ENCODE results near the gene U2SURP. TPM values are rescaled to one million over a fixed set of nuclear protein-coding genes. Genes with fewer than 3 reads are reported as not detected.
"Not testable (repeated sequence)": the region's sequence is repeated elsewhere in the genome, so short reads cannot be mapped to it uniquely, and the experiment has no call there.

Gene U2SURP
- polyA plus RNA-seq, 3 donors = 133 to 167 (median 160) TPM

DNA sequence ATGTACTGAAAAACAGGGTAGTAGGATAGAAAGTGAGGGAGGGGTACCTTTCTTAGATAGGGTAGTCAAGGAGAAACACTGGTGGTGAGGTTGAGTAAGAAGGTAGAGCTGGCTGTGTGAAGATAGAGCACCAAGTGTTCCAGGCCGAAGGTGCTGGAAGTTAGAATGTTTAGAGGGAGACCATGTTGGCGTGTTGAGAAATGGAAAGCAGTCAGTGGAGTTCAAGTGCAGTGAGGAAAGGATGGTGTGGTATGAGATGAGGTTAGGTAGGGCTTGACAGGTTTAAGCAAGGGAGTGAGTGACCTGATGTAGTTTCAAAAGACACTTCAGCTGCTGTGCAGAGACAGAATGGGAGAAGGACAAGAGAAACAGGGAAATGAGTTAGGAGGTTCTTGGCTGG is 64.0 kb downstream of the U2SURP start:
- no peak for DNase-seq

DNA sequence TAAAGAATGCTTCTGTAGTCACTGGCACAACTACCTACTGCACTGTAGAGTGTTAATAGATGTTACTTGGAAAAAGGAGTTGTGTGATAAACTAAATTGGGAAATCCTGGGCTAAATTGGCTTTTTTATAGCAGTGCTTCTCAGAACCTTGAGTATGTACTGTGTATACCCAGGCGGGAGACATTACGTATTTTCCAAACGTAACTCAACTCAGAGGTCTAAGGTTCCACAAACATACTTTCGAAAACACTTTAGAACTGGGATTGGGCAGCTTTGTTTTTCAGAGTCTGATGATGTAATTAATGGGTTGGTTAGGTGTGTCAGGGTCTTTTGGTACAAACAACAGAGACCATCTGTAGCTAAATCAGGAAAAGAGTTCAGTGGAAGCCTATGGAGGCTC is 64.7 kb downstream of the U2SURP start:
- no peak for DNase-seq

DNA sequence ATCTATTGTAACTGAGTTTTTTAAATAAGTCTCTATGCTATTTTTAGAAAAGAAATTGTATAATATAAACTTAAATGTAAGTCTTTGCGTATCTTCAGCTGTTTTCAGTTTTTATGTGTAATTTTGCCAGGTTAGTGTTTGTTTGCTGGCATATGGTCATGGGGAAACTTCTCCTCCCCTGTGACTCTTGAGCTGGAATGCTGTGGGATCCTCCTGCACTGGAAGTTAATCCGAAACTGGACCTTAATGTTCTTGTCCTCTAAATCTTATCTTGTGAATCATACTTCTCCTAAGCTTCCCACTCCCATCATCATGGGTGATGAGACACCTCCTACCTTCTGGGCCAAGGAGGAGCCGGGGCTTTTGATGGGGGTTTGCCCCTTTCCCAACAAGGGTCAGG is 65.8 kb downstream of the U2SURP start:
- DNase-seq = no peak

DNA sequence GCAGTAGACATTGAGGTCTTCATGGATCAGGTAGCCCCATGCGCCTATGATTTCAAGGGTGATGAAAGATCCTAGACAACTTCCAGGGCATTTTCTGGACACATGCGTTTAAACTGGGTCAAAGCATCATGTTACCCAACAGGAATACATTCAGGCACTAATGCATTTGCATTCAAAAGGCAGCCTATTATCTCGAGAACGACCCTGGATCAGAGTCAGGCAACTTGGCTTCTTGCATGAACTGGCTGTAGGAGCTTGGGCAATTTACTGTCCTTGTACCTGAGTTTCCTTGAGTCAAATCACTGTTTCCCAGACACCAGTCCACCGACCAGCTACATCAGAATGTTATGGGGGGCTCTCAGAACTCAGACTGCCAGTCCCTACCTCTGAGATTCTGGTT is 66.7 kb downstream of the U2SURP start:
- DNase-seq = no peak

DNA sequence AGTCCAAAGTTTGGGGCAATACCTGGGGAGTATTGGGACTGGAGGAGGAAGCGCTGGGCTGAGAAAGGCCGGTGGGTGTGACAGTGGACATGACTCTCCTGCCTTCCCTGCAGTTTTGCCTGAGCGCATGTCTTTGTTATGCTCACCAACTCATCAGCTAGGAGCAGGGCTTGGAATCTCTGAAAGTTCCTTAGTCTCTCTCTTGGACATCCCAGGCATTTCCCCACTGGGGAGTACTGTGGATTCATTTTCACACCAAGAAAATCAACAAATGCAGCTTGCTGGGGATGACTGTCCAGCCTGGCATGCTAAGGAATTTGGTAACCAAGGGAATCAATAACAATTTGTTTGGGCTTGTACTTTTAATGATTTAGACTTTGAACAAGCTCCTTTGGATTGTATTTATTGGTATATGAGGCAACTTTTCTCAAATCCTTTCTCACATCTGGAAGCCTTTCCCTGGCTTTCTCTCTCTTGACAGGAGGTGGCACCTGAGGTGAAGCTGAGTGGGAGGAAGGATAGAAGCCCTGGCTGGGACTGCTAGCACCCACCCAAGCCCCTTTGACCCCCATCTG is 69.7 kb downstream of the U2SURP start:
- DNase-seq = no peak

DNA sequence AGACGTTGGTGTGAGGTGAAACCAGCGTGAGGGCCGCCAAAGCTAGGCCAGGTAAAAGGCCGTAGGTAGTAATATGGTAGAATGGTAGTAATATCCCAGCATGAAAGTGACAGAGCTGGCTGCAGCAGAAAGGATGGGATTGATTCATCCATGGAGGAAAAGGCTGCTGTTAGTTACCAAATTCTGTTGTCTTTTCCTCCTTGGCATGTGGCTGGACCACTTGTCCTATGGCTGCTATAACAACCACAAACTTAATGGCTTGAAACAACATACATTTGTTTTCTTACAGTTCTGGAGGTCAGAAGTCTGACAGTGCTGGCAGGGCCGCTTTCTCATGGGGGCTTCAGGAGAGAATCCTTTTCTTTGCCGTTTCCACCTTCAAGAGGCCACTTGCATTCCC is 70.4 kb downstream of the U2SURP start:
- DNase-seq = no peak

DNA sequence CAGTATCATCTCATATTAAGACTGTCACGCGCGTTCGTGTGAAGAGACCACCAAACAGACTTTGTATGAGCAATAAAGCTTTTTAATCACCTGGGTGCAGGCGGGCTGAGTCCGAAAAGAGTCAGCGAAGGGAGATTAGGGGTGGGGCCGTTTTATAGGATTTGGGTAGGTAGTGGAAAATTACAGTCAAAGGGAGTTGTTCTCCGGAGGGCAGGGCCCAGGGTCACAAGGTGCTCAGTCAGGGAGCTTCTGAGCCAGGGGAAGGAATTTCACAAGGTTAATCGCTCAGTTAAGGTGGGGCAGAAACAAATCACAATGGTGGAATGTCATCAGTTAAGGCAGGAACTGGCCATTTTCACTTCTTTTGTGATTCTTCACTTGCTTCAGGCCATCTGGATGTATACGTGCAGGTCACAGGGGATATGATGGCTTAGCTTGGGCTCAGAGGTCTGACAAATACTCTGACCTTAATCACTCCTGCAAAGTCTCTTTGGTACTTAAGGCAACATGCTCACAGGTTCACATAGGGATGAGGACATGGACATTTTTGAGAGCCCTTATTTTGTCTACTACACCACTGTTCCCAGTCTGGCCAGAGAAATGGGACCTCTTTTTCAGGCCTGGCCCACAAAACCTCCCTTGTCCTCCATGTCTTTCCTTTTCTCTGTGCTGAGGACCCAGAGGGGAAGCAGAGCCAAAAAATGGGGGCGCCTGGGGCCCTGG is 71.1 kb downstream of the U2SURP start:
- DNase-seq = not testable (repeated sequence)

DNA sequence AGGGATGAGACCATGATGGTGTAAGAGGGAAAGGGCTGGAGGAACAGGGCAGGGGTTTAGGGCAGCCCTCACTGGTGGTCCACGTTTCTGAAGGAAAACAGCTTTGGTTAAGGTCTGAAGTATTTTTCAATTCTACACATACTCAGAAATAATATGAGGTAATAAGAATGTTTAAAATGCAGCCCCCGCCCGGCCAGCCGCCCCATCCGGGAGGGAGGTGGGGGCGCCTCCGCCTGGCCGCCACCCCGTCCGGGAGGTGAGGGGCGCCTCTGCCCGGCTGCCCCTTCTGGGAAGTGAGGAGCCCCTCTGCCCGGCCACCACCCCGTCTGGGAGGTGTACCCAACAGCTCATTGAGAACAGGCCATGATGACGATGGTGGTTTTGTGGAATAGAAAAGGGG is 72.2 kb downstream of the U2SURP start:
- DNase-seq = not testable (repeated sequence)

DNA sequence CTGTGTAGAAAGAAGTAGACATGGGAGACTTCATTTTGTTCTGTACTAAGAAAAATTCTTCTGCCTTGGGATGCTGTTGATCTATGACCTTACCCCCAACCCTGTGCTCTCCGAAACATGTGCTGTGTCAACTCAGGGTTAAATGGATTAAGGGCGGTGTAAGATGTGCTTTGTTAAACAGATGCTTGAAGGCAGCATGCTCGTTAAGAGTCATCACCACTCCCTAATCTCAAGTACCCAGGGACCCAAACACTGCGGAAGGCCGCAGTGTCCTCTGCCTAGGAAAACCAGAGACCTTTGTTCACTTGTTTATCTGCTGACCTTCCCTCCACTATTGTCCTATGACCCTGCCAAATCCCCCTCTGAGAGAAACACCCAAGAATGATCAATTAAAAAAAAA is 72.6 kb downstream of the U2SURP start:
- DNase-seq = not testable (repeated sequence)

DNA sequence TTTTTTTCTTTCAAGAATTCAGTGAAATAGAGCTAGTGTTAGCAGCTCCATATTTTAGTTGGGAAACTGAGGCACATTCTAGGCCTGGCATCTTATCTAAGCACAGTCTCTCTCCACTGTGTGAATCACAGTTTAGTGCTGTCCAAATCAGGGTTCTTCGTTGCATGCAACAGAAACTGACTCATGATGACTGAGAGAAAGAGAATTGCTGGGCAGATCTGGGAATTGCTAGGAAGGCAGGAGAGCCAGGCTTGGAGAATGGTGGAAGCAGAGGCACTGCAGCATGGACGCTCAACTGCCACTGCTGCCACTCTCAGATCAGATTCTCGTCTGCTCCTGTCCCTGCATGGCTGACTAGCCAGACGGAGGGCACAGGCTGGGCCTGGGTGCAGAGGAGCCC is 77.5 kb downstream of the U2SURP start:
- DNase-seq = no peak

DNA sequence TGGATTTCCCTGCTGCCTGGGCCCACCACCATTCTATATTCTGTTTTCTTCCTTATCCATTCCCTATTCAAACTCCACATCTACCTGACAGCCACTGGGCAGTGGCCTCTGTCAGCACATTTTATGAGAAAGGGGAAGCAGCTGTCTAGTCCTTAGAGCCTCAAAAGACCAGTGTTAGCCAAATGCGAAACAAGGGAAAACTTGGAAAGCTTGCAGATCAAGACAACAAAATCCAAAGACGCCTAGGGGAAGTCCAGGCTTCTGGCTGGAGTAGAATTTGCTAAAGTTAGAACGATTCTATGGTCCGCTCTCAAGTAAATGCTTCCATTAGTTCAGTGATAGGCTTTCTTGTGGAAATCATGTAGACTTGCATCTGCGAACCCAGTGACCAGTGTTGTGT is 78.8 kb downstream of the U2SURP start:
- no peak for DNase-seq

DNA sequence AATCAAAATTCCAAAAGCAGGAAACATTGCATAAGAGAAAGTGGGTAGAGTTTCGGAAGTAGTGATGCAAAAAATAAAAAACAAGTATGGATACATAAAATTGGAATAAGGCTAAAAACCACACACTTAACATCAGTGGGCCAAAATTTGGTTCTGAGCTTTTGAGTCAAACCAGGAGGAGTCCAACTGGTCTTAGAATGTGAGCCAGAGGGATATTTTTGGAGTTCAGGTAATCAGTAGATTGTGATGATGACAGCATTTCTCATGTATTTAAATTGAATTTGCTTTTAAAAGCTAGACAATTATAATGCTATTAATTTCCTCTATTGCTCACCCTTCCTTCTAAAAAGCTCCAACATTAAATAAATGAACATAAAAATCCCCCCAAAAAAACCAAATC is 80.0 kb downstream of the U2SURP start:
- no peak for DNase-seq

DNA sequence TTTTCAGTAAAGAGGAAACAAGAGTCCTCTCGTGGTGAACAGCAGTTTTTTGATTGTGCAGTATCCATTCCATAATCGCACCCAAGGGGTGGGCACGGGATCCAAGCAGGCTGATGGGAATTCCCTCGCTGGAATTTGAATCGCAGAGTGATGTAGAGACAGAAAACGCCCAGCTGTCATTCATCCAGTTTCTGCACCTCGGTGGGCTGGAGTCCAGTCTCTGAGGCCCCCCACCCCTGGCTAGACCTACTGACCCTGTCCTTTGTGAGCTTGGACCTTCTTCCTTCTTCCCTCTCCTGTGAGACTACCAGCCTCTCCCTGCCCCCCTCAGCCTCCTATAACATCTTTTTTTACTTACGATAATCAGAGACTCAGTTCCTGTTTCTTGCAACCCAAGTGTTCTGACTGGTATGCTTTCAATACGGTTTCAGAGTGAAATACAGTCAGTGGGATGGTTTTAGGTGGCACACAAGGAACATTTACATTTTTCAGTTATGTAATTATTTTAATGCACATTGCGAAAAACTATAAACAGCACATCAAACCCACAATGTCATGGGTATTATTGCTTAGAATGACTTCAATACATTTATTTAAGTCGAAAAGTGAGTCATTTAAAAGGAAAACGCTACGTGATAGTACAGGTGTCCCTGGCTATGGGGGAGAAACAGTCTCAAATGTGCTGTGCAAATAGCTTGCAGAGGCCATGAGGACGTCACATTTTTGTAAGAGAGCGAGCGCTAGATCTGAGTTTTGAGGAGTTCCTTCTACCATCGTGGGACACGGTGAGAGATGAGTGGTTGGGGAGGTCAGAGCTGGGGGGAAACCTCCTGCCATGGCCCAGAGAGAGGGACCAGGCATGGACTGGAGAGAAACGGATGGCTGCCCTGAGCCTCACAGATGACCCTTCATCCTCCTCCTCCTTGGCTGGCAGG is 80.7 kb downstream of the U2SURP start:
- no peak for DNase-seq

DNA sequence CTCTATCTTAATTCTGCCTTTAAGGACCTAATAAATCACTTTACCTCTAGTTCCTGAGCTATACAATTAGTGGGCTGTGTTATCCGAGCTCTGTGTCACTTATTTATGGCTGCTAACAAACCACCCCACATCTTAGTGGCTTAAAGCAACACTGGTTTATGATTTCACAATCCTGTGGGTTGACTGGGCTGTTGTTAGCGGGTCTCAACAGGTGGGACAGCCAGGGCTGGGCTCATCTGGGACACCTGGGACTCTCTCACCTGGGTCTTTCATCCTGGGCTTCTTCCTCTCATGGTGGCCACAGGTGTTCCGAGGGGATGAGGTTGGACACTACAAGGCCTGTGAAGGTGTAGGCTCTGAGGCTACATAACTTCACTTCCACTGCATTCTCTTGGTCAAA is 82.4 kb downstream of the U2SURP start:
- no peak for DNase-seq

DNA sequence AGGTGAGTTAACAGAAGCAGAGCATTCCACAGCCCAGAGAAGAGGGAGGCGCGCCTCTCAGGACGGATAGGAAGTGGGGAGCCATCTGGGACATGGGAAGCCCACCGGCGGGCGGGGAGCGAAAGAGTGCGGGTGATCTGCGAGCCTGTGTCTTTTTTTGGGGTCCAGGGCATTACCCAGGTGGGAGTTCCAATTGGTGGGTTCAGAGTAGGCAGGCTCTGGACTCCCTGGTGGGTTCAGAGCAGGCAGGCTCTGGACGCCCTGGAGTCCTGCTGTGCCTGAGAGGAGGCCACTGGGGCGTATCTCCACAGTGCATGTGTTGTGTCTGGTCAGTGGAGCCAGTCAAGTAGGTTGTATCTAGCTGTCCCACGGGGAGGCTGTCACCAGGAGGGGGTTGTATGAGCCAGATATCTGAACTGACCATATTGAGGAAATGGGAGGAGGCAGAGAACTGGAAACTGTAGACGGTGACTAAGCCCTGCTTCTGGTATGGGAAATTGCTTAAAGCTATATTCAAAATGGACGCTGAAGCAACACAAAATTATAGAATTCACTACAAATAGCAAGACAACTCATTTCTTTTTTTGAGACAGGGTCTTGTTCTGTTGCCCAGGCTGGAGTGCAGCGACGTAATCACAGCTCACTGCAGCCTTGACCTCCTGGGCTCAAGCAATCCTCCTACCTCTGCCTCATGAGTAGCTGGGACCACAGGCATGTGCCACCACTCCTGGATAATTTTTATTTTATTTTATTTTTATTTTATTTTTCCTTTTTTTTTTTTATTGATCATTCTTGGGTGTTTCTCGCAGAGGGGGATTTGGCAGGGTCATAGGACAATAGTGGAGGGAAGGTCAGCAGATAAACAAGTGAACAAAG is 83.7 kb downstream of the U2SURP start:
- DNase-seq = no peak

DNA sequence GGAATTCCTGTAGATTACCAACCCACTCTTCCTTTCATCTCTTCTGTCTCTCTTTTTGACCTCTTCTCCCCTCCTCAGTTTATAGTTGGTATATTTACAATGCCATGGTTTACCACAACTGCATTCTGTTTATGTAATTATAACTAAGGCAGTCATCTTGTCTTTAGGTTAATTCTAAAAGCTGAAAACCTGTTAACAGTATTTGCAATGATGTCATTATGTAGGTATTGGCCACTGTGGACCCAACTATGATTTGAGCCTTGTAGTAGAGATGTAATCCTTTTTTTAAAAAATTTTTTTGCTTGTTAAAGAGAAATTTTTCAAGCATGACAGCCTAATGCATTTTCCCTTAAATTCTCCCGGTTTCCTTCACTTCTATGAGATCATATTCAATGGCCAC is 87.5 kb downstream of the U2SURP start:
- no peak for DNase-seq

DNA sequence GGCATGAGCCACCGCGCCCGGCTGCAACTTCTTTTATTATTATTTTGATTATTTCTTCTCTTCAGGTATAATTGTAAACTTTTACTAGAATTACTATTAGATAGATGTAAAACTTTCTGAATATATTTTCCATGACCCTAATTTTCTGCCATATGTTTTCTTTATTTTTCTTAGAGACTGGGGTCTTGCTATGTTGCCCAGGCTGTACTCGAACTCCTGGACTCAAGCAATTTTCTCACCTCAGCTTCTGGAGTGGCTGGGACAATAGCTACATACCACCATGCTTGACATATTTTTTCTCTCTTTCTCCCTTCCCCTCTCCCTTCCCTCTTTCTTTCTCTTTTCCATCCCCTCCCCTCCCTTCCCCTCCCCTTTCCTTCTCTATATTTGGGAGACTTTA is 88.6 kb downstream of the U2SURP start:
- DNase-seq = no peak

DNA sequence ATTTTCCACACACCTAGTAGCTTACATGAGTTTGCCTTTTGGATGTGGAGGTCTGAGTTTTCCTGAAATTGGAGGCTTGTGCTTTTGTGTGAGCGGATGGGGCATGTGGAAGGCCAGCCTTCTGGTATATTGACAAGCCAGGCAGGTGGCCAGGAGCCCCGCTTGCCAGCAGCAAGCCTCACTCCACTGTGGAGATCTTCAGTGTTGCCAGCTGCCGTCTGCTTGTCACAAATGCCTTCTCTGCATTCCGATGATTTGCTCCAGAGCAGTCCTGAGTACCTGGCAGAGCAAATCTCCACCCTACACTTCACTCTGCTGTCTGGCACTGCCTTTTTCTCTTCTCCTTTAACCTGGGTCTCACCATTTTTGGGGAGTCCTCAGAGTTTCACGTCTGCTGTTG is 89.1 kb downstream of the U2SURP start:
- DNase-seq = no peak

DNA sequence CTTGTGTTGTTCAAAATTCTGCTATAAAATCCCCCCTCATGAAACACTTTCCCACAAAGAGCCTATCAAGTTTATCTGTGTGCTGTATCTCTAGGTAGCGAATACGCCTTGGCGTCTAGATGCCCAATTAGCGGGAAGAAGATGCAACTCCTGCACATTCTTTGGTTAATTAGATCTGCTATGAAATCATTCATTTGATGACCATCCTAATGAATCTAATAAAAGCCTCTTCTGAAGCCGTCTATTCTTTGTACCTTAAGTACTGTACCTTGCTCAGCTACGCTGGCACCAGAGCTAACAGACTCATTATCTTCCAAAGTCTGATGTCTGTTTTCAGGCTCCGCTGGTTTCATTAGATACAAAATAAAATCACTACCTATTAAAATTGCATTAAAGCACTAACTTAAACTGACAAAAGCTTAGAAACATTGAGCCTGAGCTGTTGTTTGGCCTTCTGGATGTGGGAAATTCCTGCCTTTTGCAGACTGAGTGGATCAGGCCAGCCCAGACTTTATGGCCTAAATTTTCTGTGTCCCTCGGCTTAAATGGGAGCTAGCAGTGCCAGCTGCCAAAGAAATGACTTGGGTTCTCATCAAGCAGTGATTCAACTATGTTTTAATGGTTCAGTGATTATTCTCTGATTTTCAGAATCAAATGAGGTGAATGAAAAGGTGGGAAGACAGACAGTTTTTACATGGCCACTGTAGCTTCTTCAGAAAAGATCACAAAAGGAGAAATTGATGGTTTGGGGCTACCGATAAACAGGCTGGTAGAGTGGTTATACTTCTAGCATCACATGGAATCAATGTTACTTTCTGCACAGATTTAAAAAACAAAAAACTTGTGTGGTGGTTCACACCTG is 89.8 kb downstream of the U2SURP start:
- no peak for DNase-seq

DNA sequence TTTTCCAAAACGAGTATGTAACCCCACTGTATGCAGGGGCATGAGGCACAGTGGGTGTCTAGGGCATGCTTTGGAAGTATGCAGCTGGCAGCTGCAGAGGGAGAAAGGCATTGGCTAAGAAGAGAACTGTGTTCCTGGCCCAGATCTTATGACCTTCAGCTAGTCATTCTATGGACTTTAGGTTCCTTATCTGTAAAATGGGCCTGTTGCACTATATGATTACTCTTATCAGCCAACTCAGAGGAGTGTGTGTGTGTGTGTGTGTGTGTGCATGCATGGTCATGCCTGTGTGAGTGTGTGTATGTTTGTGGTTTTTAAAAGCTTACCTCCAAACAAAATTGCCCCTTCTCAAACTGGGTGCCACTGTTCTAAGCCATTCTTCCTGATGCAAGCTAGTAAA is 90.8 kb downstream of the U2SURP start:
- DNase-seq = no peak

DNA sequence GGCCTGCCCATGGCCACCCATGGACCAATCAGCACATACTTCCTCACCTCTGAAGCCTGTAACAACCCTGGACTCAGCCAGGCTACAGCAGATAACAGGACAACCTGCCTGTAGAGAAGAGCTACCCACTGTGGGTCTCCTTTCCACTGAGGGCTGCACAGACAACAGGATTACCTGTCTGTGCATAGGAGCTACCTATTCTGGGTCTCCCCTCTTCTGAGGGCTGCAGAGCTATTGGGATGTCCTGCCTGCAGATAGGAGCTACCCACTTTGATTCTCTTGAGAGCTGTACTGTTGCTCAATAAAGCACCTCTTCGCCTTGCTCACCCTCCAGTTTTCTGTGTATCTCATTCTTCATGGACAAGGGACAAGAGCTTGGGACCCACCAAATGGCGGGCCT is 94.4 kb downstream of the U2SURP start:
- no peak for DNase-seq

All from renal pelvis (tissue), 4 donors.